Stimulated activated CD4-positive, alpha-beta T cell treated with anti-CD3 and anti-CD28 coated beads, Interleukin-12 subunit alpha, Interleukin-12 subunit beta, amount 100 ng/mL, for 48 hours (primary cell): ENCODE results near the gene MYLK2.

Source experiments
- DNase-seq, 3 donors: peaks; one replicate each; pipeline ENCODE4 v3.0.0-alpha.2; 2020; ENCODE audit warnings: low read depth in 2 of 3, low spot score in 1 of 3

MYLK2 gene

GRCh38 chr20:31835554-31835953 is 16.4 kb downstream of the MYLK2 start:
- no peak for DNase-seq

- peak in 1 of 3 donors; percentile 13 for DNase-seq
Observed at GRCh38 chr20:31835977-31836852, 17.1 kb downstream of the MYLK2 start.

GRCh38 chr20:31836853-31837608 is 17.9 kb downstream of the MYLK2 start:
- no peak for DNase-seq

GRCh38 chr20:31837896-31838397 is 18.8 kb downstream of the MYLK2 start:
- no peak for DNase-seq

- no peak for DNase-seq
Observed at GRCh38 chr20:31838646-31839292, 19.6 kb downstream of the MYLK2 start.

- DNase-seq, result no peak
Observed at GRCh38 chr20:31839782-31840487, 20.8 kb downstream of the MYLK2 start.

GRCh38 chr20:31840906-31841816 is 22.0 kb downstream of the MYLK2 start:
- DNase-seq, result no peak

GRCh38 chr20:31841928-31842327 is 22.8 kb downstream of the MYLK2 start:
- no peak for DNase-seq

GRCh38 chr20:31842471-31843157 is 23.5 kb downstream of the MYLK2 start:
- DNase-seq, result no peak

- no peak for DNase-seq
Observed at GRCh38 chr20:31843288-31843687, 24.1 kb downstream of the MYLK2 start.

- DNase-seq, result no peak
Observed at GRCh38 chr20:31843881-31844280, 24.7 kb downstream of the MYLK2 start.

GRCh38 chr20:31844737-31845299 is 25.7 kb downstream of the MYLK2 start:
- DNase-seq, result no peak

- no peak for DNase-seq
Observed at GRCh38 chr20:31845300-31845863, 26.2 kb downstream of the MYLK2 start, which contains the start of gene FOXS1. Gene FOXS1 (minus strand): TSS chr20:31845604. CDS start chr20:31845542, 62 bp downstream.

GRCh38 chr20:31846793-31847138 is 27.6 kb downstream of the MYLK2 start:
- DNase-seq, result no peak

GRCh38 chr20:31848088-31848999 is 29.2 kb downstream of the MYLK2 start:
- DNase-seq, result no peak

- DNase-seq, result no peak
Observed at GRCh38 chr20:31849306-31849930, 30.3 kb downstream of the MYLK2 start.
